H9 (cell line): Measurements from ENCODE around the gene PPP2R2B. TPM values are rescaled to one million over a fixed set of nuclear protein-coding genes. Genes with fewer than 3 reads are reported as not detected.

Source experiments
- DNase-seq: peaks from one replicate; pipeline ENCODE4 v3.0.0-alpha.2; 2017
- H2AFZ ChIP-seq: one replicate; pipeline ENCODE4 v1.6.1; 2013; ENCODE audit warnings: mild to moderate bottlenecking, low read length, control low read depth, moderate library complexity
- H2AK5ac ChIP-seq: 2 replicates; pipeline ENCODE4 v1.6.1; 2013; ENCODE audit warnings: low read length, control low read depth, mixed read lengths; ENCODE audit not compliant: insufficient read length
- H2BK120ac ChIP-seq: one replicate; pipeline ENCODE4 v1.6.1; 2013; ENCODE audit warnings: low read depth, mild to moderate bottlenecking, low read length, control low read depth, inconsistent platforms; ENCODE audit not compliant: poor library complexity, severe bottlenecking
- H2BK12ac ChIP-seq: 2 replicates; pipeline ENCODE4 v1.6.1; 2013; ENCODE audit warnings: low read length, control low read depth, mixed read lengths, low read depth; ENCODE audit not compliant: insufficient read length
- H2BK15ac ChIP-seq: 2 replicates; pipeline ENCODE4 v1.6.1; 2013; ENCODE audit warnings: low read depth, low read length, control low read depth
- H2BK20ac ChIP-seq: one replicate; pipeline ENCODE4 v1.6.1; 2013; ENCODE audit warnings: low read depth, mild to moderate bottlenecking, low read length, control low read depth, inconsistent platforms; ENCODE audit not compliant: poor library complexity, severe bottlenecking
- H2BK5ac ChIP-seq: 2 replicates; pipeline ENCODE4 v1.6.1; 2013; ENCODE audit warnings: low read length, control low read depth, mixed read lengths; ENCODE audit not compliant: insufficient read length
- H3K14ac ChIP-seq: 2 replicates; pipeline ENCODE4 v1.6.1; 2013; ENCODE audit warnings: low read length, control low read depth; ENCODE audit not compliant: insufficient read depth
- H3K18ac ChIP-seq: 2 replicates; pipeline ENCODE4 v1.6.1; 2013; ENCODE audit warnings: low read depth, mild to moderate bottlenecking, mixed read lengths, low read length, control low read depth; ENCODE audit not compliant: insufficient read length
- H3K23ac ChIP-seq: 2 replicates; pipeline ENCODE4 v1.6.1; 2013; ENCODE audit warnings: low read length, control low read depth, mixed read lengths, low read depth; ENCODE audit not compliant: insufficient read length
- H3K23me2 ChIP-seq: 2 replicates; pipeline ENCODE4 v1.6.1; 2013; ENCODE audit warnings: low read depth, mild to moderate bottlenecking, mixed read lengths, low read length, control low read depth; ENCODE audit not compliant: insufficient read length, poor library complexity, severe bottlenecking
- H3K27ac ChIP-seq: 2 replicates; pipeline ENCODE4 v1.5.1; 2013; ENCODE audit warnings: low read length, control low read depth, mixed read lengths, low read depth; ENCODE audit not compliant: insufficient read length
- H3K27me3 ChIP-seq: 2 replicates; pipeline ENCODE4 v1.6.1; 2013; ENCODE audit warnings: low read length, control low read depth, inconsistent platforms; ENCODE audit not compliant: insufficient read depth
- H3K4ac ChIP-seq: 2 replicates; pipeline ENCODE4 v1.6.1; 2013; ENCODE audit warnings: low read depth, mild to moderate bottlenecking, control low read depth, inconsistent platforms, low read length, moderate library complexity
- H3K4me1 ChIP-seq: 2 replicates; pipeline ENCODE4 v1.6.1; 2013; ENCODE audit warnings: low read length, control low read depth, inconsistent platforms; ENCODE audit not compliant: insufficient read depth
- H3K4me2 ChIP-seq: 2 replicates; pipeline ENCODE4 v1.6.1; 2013; ENCODE audit warnings: low read length, control low read depth, mixed read lengths; ENCODE audit not compliant: insufficient read length, insufficient read depth
- H3K56ac ChIP-seq: 2 replicates; pipeline ENCODE4 v1.6.1; 2013; ENCODE audit warnings: low read depth, mild to moderate bottlenecking, mixed read lengths, low read length, control low read depth; ENCODE audit not compliant: insufficient read length
- H3K79me1 ChIP-seq: 2 replicates; pipeline ENCODE4 v1.6.1; 2013; ENCODE audit warnings: low read depth, mild to moderate bottlenecking, moderate library complexity, low read length, control low read depth, inconsistent platforms; ENCODE audit not compliant: insufficient read depth, poor library complexity, severe bottlenecking
- H3K79me2 ChIP-seq: 2 replicates; pipeline ENCODE4 v1.6.1; 2013; ENCODE audit warnings: low read length, control low read depth, inconsistent platforms; ENCODE audit not compliant: insufficient read depth
- H3K9ac ChIP-seq: 2 replicates; pipeline ENCODE4 v1.6.1; 2013; ENCODE audit warnings: low read length, control low read depth, mixed read lengths; ENCODE audit not compliant: insufficient read length; ENCODE audit errors: extremely low read depth
- H3K9me3 ChIP-seq: one replicate; pipeline ENCODE4 v1.6.1; 2013; ENCODE audit warnings: low read depth, low read length, inconsistent platforms; ENCODE audit not compliant: control insufficient read depth
- H3T11ph ChIP-seq: one replicate; pipeline ENCODE4 v1.6.1; 2013; ENCODE audit warnings: mild to moderate bottlenecking, low read length, control low read depth, inconsistent platforms
- H4K20me1 ChIP-seq: one replicate; pipeline ENCODE4 v1.6.1; 2013; ENCODE audit not compliant: control insufficient read depth, insufficient read length, insufficient read depth
- H4K5ac ChIP-seq: 2 replicates; pipeline ENCODE4 v1.6.1; 2013; ENCODE audit warnings: low read depth, mild to moderate bottlenecking, mixed read lengths, low read length, control low read depth; ENCODE audit not compliant: insufficient read length
- H4K8ac ChIP-seq: replicated peaks from 2 replicates; pipeline ENCODE4 v1.6.1; 2013; ENCODE audit warnings: low read length, control low read depth, mixed read lengths, low read depth; ENCODE audit not compliant: insufficient read length
- H4K91ac ChIP-seq: 2 replicates; pipeline ENCODE4 v1.6.1; 2013; ENCODE audit warnings: low read depth, mild to moderate bottlenecking, moderate library complexity, mixed read lengths, low read length, control low read depth; ENCODE audit not compliant: insufficient read length
- H3K27ac Mint-ChIP-seq, 3 experiments: 2 replicates in 2 of 3; 3 replicates in 1 of 3; pipeline ENCODE4 v1.8.0; 2020 to 2021; ENCODE audit warnings: mixed read lengths in 3 of 3, mild to moderate bottlenecking in 1 of 3, moderate library complexity in 1 of 3
- H3K27me3 Mint-ChIP-seq: 2 replicates; pipeline ENCODE4 v1.8.0; 2021; ENCODE audit warnings: low read depth, mild to moderate bottlenecking, moderate library complexity, mixed read lengths
- H3K36me3 Mint-ChIP-seq, 3 experiments: 2 replicates in 2 of 3; 3 replicates in 1 of 3; pipeline ENCODE4 v1.8.0; 2020 to 2021; ENCODE audit warnings: low read depth in 3 of 3, mixed read lengths in 3 of 3; ENCODE audit not compliant: insufficient read depth in 1 of 3
- H3K4me1 Mint-ChIP-seq, 2 experiments: 2 replicates each; pipeline ENCODE4 v1.8.0; 2020; ENCODE audit warnings: mixed read lengths in 2 of 2
- H3K4me3 Mint-ChIP-seq, 2 experiments: 2 replicates in 1 of 2; 3 replicates in 1 of 2; pipeline ENCODE4 v1.8.0; 2020 to 2021; ENCODE audit warnings: mild to moderate bottlenecking in 2 of 2, mixed read lengths in 2 of 2, moderate library complexity in 1 of 2
- H3K9me3 Mint-ChIP-seq, 2 experiments: 2 replicates in 1 of 2; 3 replicates in 1 of 2; pipeline ENCODE4 v1.8.0; 2020; ENCODE audit warnings: mild to moderate bottlenecking in 2 of 2, mixed read lengths in 2 of 2, moderate library complexity in 1 of 2
- WGBS: extraction: QIAGEN DNeasy Blood & Tissue Kit; methylation state at CpG from one replicate; pipeline ENCODE4 v1.1.7; 2013; ENCODE audit warnings: missing lambda C conversion rate, low lambda C conversion rate, mixed read lengths; ENCODE audit not compliant: insufficient read length; ENCODE audit errors: extremely low coverage; 5-methylcytosine and 5-hydroxymethylcytosine counted together
- total RNA-seq: library from RNA; stranded (reverse); gene quantifications from 2 replicates; pipeline ENCODE4 v1.2.1, GENCODE V29; 2021
- TF ChIP-seq, protein P1 (sequence below): fragments of 200-600 bp; sonication (generic); conservative IDR thresholded peaks from 3 replicates; pipeline ENCODE4 v1.8.0; 2021; ENCODE audit warnings: antibody characterized with exemption, mild to moderate bottlenecking

The PPP2R2B gene
- total RNA-seq, 1 experiment from 2014 or later: 14.3 TPM

DNA sequence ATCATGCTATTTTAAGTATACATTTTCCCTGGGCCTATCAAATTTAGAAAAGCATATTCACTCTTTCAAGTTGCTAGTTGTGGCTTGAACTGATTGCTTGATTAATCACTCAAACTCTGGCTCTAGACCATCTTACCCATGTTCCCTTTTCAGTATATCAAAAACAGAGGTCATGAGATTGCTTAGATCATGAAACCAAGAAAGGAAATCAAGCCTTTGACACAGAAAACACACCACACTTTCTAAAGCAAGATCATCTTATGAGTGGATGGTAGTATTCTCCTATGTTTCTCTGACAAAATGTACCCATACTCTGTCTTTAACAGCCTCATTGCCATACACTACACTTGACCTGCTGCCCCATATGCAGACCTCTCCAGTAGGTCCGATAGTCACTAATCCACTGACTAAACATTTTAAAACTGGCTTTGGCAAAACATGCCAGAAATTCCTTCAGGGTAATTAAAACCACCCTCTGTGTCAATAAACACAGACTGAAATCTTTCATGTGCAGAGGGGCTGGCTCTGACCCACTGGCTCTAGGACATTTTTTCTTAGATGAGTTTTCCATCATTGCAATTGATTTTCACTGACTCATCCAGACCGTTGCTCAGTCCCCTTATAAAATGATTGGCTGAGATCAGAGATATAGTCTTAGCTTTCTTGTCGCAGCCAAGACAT lies 18.2 kb downstream of the PPP2R2B start:
- H3K27me3 ChIP-seq: no peaks in the 10 kb centered on the region
- no peak overlapping the region for H3K4ac ChIP-seq
- H3K27me3 Mint-ChIP-seq: no peaks in the 10 kb centered on the region
- peaks cover 4% of the 10 kb centered on the region for H3K79me1 ChIP-seq
- no peak overlapping the region for H2AFZ ChIP-seq
- TF ChIP-seq, protein P1, sequence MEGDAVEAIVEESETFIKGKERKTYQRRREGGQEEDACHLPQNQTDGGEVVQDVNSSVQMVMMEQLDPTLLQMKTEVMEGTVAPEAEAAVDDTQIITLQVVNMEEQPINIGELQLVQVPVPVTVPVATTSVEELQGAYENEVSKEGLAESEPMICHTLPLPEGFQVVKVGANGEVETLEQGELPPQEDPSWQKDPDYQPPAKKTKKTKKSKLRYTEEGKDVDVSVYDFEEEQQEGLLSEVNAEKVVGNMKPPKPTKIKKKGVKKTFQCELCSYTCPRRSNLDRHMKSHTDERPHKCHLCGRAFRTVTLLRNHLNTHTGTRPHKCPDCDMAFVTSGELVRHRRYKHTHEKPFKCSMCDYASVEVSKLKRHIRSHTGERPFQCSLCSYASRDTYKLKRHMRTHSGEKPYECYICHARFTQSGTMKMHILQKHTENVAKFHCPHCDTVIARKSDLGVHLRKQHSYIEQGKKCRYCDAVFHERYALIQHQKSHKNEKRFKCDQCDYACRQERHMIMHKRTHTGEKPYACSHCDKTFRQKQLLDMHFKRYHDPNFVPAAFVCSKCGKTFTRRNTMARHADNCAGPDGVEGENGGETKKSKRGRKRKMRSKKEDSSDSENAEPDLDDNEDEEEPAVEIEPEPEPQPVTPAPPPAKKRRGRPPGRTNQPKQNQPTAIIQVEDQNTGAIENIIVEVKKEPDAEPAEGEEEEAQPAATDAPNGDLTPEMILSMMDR: no peak
- peaks cover 0 to 6% (median 0%) of the 10 kb centered on the region in 3 experiments; a peak in 3 of 7 replicates for H3K36me3 Mint-ChIP-seq
- peaks cover 5% of the 10 kb centered on the region; the same call in 1 of the 2 replicates for H3K4me1 ChIP-seq
- H3K9me3 Mint-ChIP-seq: no peaks in the 10 kb centered on the region
- no peak overlapping the region for H2BK15ac ChIP-seq
- no peak overlapping the region for H2BK20ac ChIP-seq
- H3K9me3 ChIP-seq: no peaks in the 10 kb centered on the region
- H3K27ac ChIP-seq: no peak overlapping the region
- H4K5ac ChIP-seq: no peak overlapping the region
- H3K14ac ChIP-seq: no peak overlapping the region
- H4K91ac ChIP-seq: no peak overlapping the region
- no peak overlapping the region for H3K9ac ChIP-seq
- H3T11ph ChIP-seq: no peak overlapping the region
- no peaks in the 10 kb centered on the region for H3K79me2 ChIP-seq
- H4K8ac ChIP-seq: no peak overlapping the region
- no CpG with 5 or more reads among the region's 3 CpGs for WGBS
- H3K56ac ChIP-seq: no peak overlapping the region
- no peak overlapping the region for H2BK5ac ChIP-seq
- no peak overlapping the region for H3K4me2 ChIP-seq
- no peak overlapping the region for H2BK12ac ChIP-seq
- no peak overlapping the region for H3K4me3 Mint-ChIP-seq
- no peak overlapping the region for H2AK5ac ChIP-seq
- H2BK120ac ChIP-seq: no peak overlapping the region
- no peak overlapping the region for H3K23ac ChIP-seq
- peak overlapping the region in 1 of 3 experiments; percentile 58; a peak in 1 of 7 replicates for H3K27ac Mint-ChIP-seq
- DNase-seq: no peak
- no peak overlapping the region for H3K18ac ChIP-seq
- no peaks in the 10 kb centered on the region for H4K20me1 ChIP-seq
- H3K23me2 ChIP-seq: no peaks in the 10 kb centered on the region
- H3K4me1 Mint-ChIP-seq: peaks cover 19 to 35% of the 10 kb centered on the region in 2 experiments
